Renal cortical epithelial cell (primary cell): Measurements from ENCODE around the gene C2orf72. TPM values are rescaled to one million over a fixed set of nuclear protein-coding genes. Genes with fewer than 3 reads are reported as not detected.

ENCODE experiments used
- DNase-seq: peaks from one replicate; pipeline ENCODE4 v3.0.0-alpha.2; 2011; ENCODE audit warnings: low read depth
- total RNA-seq: library from RNA; depleted of rRNA; stranded (reverse); fragments of >200 nt; gene quantifications from 2 replicates; pipeline ENCODE4 v1.2.3, GENCODE V29; 2014

C2orf72 gene
- total RNA-seq, 1 donor from 2014 or later: 0.50 TPM

DNA sequence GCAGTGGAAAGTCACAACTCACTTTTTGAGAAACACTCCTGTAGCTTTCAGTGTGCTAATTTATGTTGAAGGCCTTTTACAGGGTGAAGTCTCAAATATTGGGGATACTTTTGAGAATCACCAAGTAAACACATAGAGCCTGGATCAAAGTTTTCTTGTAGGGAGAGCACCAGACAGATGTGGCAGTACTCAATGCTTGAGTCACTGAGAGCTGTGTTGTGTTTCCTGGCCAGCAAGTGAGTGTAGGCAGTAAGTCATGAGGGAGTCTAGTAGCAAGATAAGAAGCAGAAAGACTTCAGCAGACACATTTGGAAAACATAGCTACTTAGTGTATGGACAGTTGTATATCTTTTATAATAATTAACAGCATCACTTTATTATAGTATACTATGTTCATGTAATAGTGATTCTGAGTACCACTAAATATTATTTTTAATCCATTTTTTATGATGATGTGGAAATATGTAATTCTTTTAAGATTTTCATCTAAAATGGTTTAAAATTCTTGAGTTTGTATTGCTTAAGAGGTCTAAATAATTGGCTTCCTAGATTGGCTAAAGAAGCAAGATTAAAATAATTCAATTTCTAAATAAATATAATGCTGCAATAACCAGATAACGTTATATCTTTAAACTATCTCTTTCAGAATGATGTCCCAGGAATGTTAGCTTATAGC lies 32.2 kb downstream of the C2orf72 start:
- DNase-seq: no peak

DNA sequence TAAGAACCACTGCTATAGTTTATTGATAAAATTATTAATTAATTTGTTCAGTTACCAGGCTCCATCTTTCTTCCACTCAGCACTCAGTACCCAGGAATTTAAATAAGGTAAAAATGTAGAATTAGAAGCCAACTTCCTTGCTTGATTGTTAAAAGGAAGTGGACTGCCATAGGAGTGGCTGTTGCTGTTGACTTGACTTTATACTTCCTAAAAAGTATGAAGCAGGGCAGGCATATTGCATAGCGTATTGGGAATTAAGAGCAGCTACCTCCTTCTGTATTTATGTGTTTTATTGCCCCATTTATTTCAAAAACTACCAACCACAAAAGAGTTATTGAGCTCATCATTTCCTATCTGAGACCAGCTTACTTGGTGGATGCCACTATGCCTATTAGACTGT lies 47.2 kb downstream of the C2orf72 start:
- no peak for DNase-seq

DNA sequence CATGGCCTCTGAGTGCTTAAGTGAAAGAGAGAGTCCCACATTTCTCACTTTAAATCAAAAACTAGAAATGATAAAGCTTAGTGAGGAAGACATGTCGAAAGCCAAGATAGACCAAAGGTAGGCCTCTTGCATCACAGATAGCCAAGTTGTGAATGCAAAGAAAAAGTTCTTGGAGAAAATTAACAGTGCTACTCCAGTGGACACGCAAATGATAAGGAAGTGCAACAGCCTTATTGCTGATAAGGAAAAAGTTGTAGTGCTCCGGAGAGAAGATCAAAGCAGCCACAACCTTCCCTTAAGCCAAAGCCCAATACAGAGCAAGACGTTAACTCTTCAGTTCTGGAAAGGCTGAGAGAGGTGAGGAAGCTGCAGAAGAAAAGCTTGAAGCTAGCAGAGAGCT lies 51.4 kb downstream of the C2orf72 start:
- no peak for DNase-seq

DNA sequence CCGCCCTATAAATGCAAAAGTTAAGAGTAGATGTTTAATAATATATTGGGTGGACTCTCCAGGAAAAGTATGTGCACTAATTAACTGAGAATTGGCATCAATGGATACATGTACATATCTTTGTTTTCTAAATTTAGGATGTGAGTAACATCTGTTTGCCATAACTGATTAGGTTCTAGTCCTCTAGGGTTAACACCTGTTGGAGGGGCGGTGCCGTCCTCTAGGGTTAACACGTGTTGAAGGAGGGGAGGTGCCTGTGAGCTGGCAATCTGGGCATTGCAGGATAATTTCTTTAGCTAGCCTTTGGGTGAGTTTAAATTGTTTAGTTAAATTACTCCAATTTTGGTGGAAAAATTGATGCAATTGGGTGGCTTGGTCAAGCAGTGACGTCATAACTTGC lies 56.6 kb downstream of the C2orf72 start:
- DNase-seq: no peak

DNA sequence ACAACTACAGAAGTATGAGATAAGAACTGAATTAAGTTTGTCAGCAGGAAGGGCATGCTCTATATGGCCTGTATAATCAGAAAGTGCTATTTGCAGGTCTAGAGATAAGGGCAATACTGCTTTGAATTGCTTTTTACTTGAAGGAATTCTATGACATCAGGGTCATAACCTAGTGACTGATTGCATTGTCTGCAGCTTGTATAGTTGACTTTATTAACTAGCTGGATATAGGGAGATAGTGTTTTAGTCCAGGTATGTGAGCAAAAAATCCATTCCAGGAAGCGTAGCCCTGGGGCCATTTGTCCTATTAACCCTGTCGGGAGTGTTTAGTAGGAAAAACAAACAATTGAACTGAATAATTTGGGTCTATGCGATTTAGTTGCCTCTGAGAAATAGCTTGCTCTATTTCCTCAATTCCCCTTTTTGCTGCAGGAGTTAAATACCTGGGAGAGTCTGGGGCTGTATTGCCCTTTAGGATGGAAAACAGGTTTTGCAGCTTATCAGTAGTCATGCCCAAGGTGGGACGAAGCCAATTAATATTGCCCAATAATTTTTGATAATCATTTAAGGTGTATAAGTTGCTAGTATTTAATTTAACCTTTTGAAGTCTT lies 57.5 kb downstream of the C2orf72 start:
- no peak for DNase-seq

Other genes with a start within 250 kb of the C2orf72 start
- gene ITM2C, start 172.6 kb upstream of the C2orf72 start, total RNA-seq: 46.5 and 85.7 TPM in 2 replicates
- not detected in 2 replicates for gene GPR55, start 112.3 kb upstream of the C2orf72 start, total RNA-seq
- not detected in 2 replicates for gene SPATA3, start 41.4 kb upstream of the C2orf72 start, total RNA-seq
- gene PSMD1, start 19.3 kb downstream of the C2orf72 start, total RNA-seq: 121 and 135 TPM in 2 replicates
- 0.05 TPM in 1 of 2 replicates, not detected in the other for gene HTR2B, start 87.5 kb downstream of the C2orf72 start, total RNA-seq
- 27.1 and 67.8 TPM in 2 replicates for gene ARMC9, start 161.1 kb downstream of the C2orf72 start, total RNA-seq